Umbilical cord (tissue), 2 donors: ENCODE measurements around the gene FBRS. TPM values are rescaled to one million over a fixed set of nuclear protein-coding genes. Genes with fewer than 3 reads are reported as not detected.
"Not testable (repeated sequence)": the region's sequence is repeated elsewhere in the genome, so short reads cannot be mapped to it uniquely, and the experiment has no call there.

Source experiments
- DNase-seq: peaks from one replicate; pipeline ENCODE4 v3.0.0-alpha.2; 2015; ENCODE audit warnings: low spot score
- total RNA-seq: library from RNA; depleted of rRNA; stranded (reverse); fragments of >200 nt; gene quantifications from one replicate; pipeline ENCODE4 v1.2.3, GENCODE V29; 2014; ENCODE audit warnings: low replicate concordance; ENCODE audit not compliant: insufficient read depth

FBRS gene
- total RNA-seq = 13.5 TPM

- DNase-seq = peak; percentile 100
These were observed at the start of gene FBRS for GRCh38 chr16:30657866-30658730. TSS of gene FBRS (plus strand) at chr16:30658431. CDS start at chr16:30659519, 1,088 bp downstream.

- peak; percentile 42 for DNase-seq
These were observed 49.0 kb upstream of the FBRS start for GRCh38 chr16:30609002-30609925.

GRCh38 chr16:30609926-30610839, 48.0 kb upstream of the FBRS start, which contains the start of gene ZNF689:
TSS of gene ZNF689 (minus strand) at chr16:30610389. CDS start at chr16:30610041, 348 bp downstream.
- peak; percentile 99 for DNase-seq

- DNase-seq = no peak
These were observed 42.7 kb upstream of the FBRS start for GRCh38 chr16:30615358-30616091.

GRCh38 chr16:30619202-30619601, 39.0 kb upstream of the FBRS start:
- no peak for DNase-seq

- no peak for DNase-seq
These were observed 38.6 kb upstream of the FBRS start for GRCh38 chr16:30619638-30620037.

GRCh38 chr16:30620169-30620568, 38.1 kb upstream of the FBRS start:
- no peak for DNase-seq

- DNase-seq = no peak
These were observed 36.5 kb upstream of the FBRS start for GRCh38 chr16:30621765-30622164.

GRCh38 chr16:30622455-30623032, 35.7 kb upstream of the FBRS start:
- DNase-seq = no peak

GRCh38 chr16:30623536-30624283, 34.5 kb upstream of the FBRS start:
- DNase-seq = no peak

GRCh38 chr16:30626236-30626635, 32.0 kb upstream of the FBRS start:
- no peak for DNase-seq

GRCh38 chr16:30628628-30629540, 29.3 kb upstream of the FBRS start:
- DNase-seq = peak; percentile 80

- DNase-seq = not testable (repeated sequence)
These were observed 25.8 kb upstream of the FBRS start for GRCh38 chr16:30632454-30632853.

- no peak for DNase-seq
These were observed 24.7 kb upstream of the FBRS start for GRCh38 chr16:30633526-30633925.

- DNase-seq = no peak
These were observed 21.6 kb upstream of the FBRS start for GRCh38 chr16:30636599-30636998.

- not testable (repeated sequence) for DNase-seq
These were observed 21.1 kb upstream of the FBRS start for GRCh38 chr16:30637139-30637538.

- peak; percentile 38 for DNase-seq
These were observed 20.3 kb upstream of the FBRS start for GRCh38 chr16:30637944-30638343.

GRCh38 chr16:30641378-30641982, 16.8 kb upstream of the FBRS start:
- DNase-seq = no peak
